Measurements from ENCODE around the gene HERC3.

The HERC3 gene

DNA sequence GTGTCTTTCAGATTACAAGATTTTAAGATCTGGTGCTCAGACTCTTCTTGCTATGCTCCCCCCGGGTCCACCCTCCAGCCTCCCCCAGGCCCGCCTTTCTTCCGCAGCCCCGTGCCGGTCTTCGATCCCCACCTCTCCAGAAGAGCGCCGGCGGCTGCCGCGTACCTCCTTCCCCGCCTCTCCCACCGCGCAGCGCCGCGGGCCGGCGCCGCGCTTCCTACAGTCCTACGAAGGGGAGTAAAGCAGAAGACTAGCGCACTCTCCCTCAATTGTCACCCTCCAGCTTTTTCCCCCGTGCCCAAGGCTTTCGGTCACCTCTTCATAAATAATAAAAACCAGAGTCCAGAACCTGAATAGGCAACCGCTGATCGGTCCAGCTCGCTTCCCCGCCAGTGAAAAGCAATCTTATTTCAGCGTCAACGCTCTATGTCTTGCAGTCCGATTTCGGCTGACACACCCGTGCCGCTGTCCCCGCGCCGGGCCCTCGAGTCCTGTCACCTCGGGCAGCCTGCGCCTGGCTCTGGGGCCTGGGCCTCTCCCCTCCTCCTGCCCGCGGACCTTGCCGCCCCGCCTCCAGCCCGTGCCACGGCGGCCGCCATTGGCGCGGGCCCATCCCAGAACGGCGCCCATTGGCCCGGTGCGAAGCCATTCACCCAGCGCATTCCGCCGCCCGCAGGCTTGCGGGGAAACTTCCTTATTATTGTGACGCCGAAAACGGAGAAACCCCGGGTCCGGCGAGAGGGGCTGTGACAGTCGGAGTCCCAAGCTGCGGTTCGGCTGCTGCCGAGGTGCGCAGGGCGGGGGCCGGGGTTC lies at the start of gene HERC3:
TSS of gene HERC3 (plus strand) at position 694 of the 813 bp plus-strand sequence. CDS start 13,344 bp downstream, outside the sequence.
- CTCF ChIA-PET, result interaction anchor here (1.3 to 3.0 kb wide), 3 partner anchors 22 to 67 kb away, joined by 3 to 9 read pairs (median 7); no protein-coding TSS in a partner anchor

DNA sequence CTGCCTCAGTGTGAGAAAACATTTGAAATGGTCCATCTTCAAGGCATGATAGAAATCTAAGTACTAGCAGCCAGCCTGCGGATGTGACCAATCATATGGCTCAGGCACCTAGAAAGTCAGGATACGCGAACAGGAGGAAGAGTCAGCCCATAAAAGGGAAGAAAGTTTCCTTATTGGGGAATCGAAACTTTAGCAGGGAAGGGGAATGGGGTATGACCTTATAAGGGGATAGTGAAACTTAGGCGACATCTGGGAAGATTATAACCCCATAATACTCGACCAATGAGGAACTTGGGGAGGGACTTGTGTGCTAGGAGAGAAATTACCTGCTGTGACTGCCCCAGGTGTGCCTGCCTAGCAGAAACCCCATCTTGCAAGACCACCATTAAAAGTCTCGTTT lies 42.5 kb upstream of the HERC3 start:
- Mint-ChIP-seq H3K4me1 (no peaks in the 10 kb centered on the region), H3K36me3 (no peaks in the 10 kb centered on the region), H3K4me3 (no peak overlapping the region), H3K9me3 (peaks cover 2% of the 10 kb centered on the region), H3K27ac (no peak overlapping the region), H3K27me3 (peaks cover 3% of the 10 kb centered on the region)
- DNase-seq, result no peak
- CTCF ChIA-PET, result no interaction called here

More for the DNA sequence above, at the start of gene HERC3:
- H3K27me3 Mint-ChIP-seq, result peaks cover 25% of the 10 kb centered on the region
- H3K4me3 Mint-ChIP-seq, result peak within 1 kb of the TSS; percentile 81
- H3K9me3 Mint-ChIP-seq, result no peaks in the 10 kb centered on the region
- peak; percentile 91 for DNase-seq
- H3K27ac Mint-ChIP-seq, result peak within 1 kb of the TSS; percentile 87
- H3K36me3 Mint-ChIP-seq, result peaks cover 20% of the 10 kb centered on the region
- peaks cover 40% of the 10 kb centered on the region for H3K4me1 Mint-ChIP-seq

DNA sequence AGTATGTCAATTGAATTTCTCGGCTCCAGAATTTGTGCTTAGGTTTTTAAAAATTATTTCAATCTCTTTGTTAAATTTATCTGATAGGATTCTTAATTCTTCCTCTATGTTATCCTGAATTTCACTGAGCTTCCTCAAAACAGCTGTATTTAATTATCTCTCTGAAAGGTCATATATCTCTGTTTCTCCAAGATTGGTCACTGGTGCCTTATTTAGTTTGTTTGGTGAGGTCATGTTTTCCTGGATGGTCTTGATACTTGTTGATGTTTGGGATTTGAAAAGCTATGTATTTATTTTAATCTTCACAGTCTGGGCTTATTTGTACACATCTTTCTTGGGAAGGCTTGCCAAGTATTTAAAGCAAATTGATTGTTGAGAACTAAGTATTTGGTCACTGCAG lies 24.7 kb upstream of the HERC3 start:
- CTCF ChIA-PET, result no interaction called here
- no peaks in the 10 kb centered on the region for H3K4me1 Mint-ChIP-seq
- H3K9me3 Mint-ChIP-seq, result no peaks in the 10 kb centered on the region
- H3K27me3 Mint-ChIP-seq, result peaks cover 4% of the 10 kb centered on the region
- H3K36me3 Mint-ChIP-seq, result no peaks in the 10 kb centered on the region
- no peak for DNase-seq
- no peak overlapping the region for H3K27ac Mint-ChIP-seq
- H3K4me3 Mint-ChIP-seq, result no peak overlapping the region

DNA sequence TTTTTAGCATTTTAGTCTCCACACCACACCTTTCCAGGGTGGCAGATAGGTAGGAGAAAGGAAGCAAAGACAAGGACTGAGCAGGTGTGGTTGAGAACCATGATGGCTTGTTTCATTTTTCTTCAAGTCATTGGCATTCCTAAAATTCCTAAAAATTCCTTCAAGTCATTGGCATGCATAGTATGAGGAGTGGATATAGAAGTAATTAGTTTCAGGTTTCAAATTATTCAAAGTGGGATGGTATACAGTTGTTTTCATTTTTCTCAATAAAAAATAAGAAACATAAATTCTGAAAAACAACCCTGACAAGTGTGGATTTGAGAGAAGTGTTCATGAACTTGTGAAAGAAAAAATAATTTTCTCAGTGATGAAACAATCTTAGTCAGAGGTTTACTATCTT lies 22.3 kb upstream of the HERC3 start:
- H3K4me1 Mint-ChIP-seq, result no peaks in the 10 kb centered on the region
- H3K27me3 Mint-ChIP-seq, result peaks cover 4% of the 10 kb centered on the region
- DNase-seq, result no peak
- CTCF ChIA-PET, result interaction anchor here (3.0 kb wide), 1 partner anchor 30 kb away, joined by 8 read pairs; no protein-coding TSS in a partner anchor
- H3K4me3 Mint-ChIP-seq, result no peak overlapping the region
- H3K9me3 Mint-ChIP-seq, result no peaks in the 10 kb centered on the region
- H3K36me3 Mint-ChIP-seq, result no peaks in the 10 kb centered on the region
- no peak overlapping the region for H3K27ac Mint-ChIP-seq

DNA sequence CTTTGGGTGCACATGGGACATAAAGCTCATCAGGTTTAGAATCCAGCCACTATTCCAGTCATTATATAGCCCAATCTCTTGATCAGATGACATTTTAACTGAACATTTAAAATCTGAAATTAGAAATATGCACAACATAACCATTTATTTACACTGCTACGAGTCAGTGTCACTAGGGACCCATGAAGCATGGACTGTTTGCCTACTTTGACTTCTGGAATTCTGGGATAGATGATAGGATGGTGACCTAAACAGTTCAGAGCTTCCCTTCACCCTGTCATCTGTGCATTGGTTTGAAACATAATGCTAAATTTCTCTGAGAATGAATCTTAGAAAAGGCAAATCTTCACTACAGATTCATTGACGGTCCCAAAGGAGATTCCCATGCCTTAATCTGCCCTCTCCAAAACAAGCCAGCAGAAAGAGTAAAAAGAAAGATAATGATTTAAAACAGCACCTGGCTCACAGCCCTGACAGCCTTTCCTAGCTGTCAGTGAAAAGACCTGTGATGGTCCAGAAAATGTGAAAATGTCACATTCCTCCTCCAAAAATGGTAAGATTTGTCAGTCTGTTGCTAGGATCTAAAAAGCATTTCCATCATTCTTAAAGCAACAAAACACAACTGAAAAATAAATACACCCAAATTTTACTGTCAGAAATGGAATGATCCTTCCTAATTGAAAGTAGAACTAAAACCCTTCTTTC lies 18.9 kb upstream of the HERC3 start:
- Mint-ChIP-seq H3K4me3 (no peak overlapping the region), H3K4me1 (no peaks in the 10 kb centered on the region), H3K27me3 (no peaks in the 10 kb centered on the region), H3K9me3 (no peaks in the 10 kb centered on the region), H3K27ac (no peak overlapping the region), H3K36me3 (no peaks in the 10 kb centered on the region)
- DNase-seq, result no peak
- CTCF ChIA-PET, result no interaction called here

DNA sequence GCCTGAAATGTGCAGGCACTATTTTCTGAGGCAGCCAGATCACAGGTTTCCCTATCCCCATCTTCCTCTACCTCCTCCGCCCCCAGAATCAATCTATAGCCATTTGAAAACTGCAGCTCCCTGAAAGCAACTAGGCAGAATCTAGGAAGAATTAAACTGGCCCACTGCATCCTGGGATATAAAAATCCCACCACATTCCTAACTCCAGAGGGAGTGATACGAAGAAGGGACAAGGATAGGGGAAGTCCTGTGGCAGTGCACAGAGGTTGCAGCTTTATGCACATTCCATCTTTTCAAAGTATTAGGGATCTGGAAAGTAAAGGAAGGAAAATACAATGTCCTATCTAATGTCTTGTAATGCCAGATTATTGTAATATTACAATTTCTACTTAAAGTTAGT lies 18.3 kb upstream of the HERC3 start:
- H3K27me3 Mint-ChIP-seq, result no peaks in the 10 kb centered on the region
- H3K36me3 Mint-ChIP-seq, result no peaks in the 10 kb centered on the region
- no peaks in the 10 kb centered on the region for H3K4me1 Mint-ChIP-seq
- no peak for DNase-seq
- CTCF ChIA-PET, result no interaction called here
- no peaks in the 10 kb centered on the region for H3K9me3 Mint-ChIP-seq
- no peak overlapping the region for H3K4me3 Mint-ChIP-seq
- H3K27ac Mint-ChIP-seq, result no peak overlapping the region

DNA sequence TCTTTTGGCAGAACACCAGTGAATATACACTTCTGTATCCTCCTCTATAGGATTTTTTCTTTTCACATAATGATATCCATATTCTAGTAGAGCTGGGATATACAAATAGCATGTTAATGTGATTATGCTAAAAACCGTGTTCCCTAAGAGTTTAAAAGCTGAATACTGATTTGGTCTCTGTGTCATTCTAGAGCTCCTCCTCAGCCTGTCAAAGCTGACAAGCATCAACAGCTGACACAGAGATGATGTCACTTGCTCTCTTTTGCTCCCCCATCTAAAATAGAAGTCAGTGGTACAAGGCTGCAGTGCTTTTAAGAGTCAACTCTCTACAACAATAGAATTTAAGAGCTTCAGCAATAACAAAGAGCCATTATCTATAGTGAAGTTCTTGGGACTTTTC lies 17.1 kb upstream of the HERC3 start:
- CTCF ChIA-PET, result no interaction called here
- H3K4me1 Mint-ChIP-seq, result no peaks in the 10 kb centered on the region
- DNase-seq, result no peak

DNA sequence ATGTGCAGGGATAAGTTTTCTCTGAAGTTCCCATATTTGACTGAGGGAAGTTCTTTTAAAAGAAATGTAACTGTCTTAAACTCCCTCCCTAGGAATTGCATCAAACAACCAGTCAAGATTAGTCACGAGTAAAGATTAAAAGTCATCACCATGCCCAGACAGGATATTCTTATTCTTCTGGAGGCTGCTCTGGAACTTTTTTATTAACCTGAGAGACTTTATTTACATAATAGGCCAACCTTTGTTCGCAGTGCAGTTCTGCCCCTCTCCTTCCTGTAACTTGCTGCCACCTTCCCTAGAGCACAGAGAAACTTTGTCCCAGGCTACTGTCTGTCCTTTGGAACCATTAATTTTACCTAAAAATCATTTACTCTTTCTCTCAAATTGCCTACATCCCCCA lies 9.8 kb upstream of the HERC3 start:
- H3K27me3 Mint-ChIP-seq, result no peaks in the 10 kb centered on the region
- no peaks in the 10 kb centered on the region for H3K36me3 Mint-ChIP-seq
- DNase-seq, result no peak
- no peak overlapping the region for H3K4me3 Mint-ChIP-seq
- H3K9me3 Mint-ChIP-seq, result no peaks in the 10 kb centered on the region
- no peaks in the 10 kb centered on the region for H3K4me1 Mint-ChIP-seq
- CTCF ChIA-PET, result no interaction called here
- no peak overlapping the region for H3K27ac Mint-ChIP-seq

More for the DNA sequence above, 17.1 kb upstream of the HERC3 start:
- Mint-ChIP-seq H3K4me3 (no peak overlapping the region), H3K36me3 (no peaks in the 10 kb centered on the region), H3K27me3 (no peaks in the 10 kb centered on the region), H3K9me3 (no peaks in the 10 kb centered on the region), H3K27ac (no peak overlapping the region)

DNA sequence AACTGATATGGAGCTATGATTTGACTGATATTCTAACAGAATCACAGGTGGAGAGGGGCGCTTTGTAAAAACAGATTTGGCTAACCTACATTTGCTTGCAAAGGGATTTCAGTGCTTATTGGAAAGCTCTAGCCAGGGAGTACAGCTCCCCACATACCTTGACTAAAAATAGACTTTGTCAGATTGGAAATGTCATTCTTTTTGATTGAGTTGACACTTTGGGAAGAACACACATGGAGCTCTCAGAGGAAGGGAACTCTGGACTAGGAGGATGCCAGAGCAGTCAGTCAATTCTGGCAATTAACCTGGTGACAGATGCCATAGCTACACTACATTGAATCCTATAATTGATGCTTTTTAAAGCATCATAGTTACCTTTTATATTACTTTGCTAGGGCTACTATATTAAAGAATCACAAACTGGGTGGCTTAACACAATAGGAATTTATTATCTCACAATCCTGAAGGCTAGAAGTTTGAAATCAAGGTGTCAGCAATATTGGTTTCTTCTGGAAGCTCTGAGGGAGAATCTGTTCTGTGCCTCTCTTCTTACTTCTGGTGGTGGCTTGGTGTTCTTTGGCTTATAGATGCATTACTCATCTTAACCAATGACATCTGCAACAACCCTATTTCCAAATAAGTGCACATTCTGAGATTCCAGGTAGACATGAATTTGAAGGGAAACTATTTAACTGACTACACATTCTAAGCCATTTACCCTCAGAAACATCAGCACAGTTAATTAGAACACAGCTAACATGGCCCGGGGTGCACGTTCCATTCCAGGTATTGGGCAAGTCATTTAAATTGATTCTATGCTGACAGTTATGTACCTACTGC lies 8.4 kb upstream of the HERC3 start:
- no peaks in the 10 kb centered on the region for H3K9me3 Mint-ChIP-seq
- H3K27me3 Mint-ChIP-seq, result no peaks in the 10 kb centered on the region
- CTCF ChIA-PET, result interaction anchor here (1.3 kb wide), 1 partner anchor 44 kb away, joined by 4 read pairs; no protein-coding TSS in a partner anchor

DNA sequence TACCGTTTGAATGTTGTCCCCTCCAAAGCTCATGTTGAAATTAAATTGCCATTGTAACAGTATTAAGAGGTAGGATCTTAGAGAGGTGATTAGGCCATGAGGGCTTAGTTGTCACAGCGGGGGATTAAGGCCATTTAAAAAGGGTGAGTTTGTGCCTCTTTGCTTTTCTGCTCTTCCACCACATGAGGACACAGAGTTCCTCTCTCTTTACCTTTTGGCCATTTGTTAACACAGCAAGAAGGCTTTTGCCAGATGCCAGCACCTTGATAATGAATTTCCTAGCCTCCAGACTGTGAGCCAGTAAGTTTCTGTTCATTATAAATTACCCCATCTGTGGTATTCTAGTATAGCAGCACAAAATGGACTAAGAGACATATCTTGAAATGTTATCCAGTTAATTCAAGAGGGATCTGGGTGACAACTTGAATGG lies 7.8 kb upstream of the HERC3 start:
- Mint-ChIP-seq H3K27me3 (no peaks in the 10 kb centered on the region), H3K4me1 (no peaks in the 10 kb centered on the region)
- CTCF ChIA-PET, result interaction anchor here (1.3 kb wide), 2 partner anchors 45 kb away, joined by 3 to 4 read pairs; no protein-coding TSS in a partner anchor

More for the DNA sequence above, 8.4 kb upstream of the HERC3 start:
- Mint-ChIP-seq H3K36me3 (no peaks in the 10 kb centered on the region), H3K4me1 (no peaks in the 10 kb centered on the region), H3K4me3 (no peak overlapping the region), H3K27ac (no peak overlapping the region)
- no peak for DNase-seq

DNA sequence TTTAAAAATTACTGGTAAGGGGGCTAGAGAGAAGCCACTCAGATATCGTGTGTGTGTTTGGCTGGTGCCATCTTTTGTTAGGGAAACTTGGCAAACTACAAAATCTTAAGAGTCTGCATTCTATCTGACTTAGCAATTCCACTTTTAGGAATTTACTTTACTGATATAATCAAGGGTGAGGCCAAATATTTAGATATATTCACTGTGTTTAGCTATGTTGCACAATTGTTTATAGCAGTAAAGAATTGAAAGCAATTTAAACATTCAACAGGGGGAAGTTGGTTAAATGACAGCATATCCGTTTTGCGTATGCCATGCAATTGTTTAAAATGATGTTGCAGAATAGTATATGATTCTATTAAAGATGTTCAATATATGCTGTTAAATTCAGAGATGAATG lies 6.4 kb upstream of the HERC3 start:
- no peak overlapping the region for H3K4me3 Mint-ChIP-seq
- DNase-seq, result no peak
- CTCF ChIA-PET, result interaction anchor here (1.3 kb wide), 1 partner anchor 46 kb away, joined by 3 read pairs; no protein-coding TSS in a partner anchor

More for the DNA sequence above, 7.8 kb upstream of the HERC3 start:
- DNase-seq, result no peak
- Mint-ChIP-seq H3K27ac (no peak overlapping the region), H3K9me3 (no peaks in the 10 kb centered on the region), H3K36me3 (no peaks in the 10 kb centered on the region), H3K4me3 (no peak overlapping the region)

DNA sequence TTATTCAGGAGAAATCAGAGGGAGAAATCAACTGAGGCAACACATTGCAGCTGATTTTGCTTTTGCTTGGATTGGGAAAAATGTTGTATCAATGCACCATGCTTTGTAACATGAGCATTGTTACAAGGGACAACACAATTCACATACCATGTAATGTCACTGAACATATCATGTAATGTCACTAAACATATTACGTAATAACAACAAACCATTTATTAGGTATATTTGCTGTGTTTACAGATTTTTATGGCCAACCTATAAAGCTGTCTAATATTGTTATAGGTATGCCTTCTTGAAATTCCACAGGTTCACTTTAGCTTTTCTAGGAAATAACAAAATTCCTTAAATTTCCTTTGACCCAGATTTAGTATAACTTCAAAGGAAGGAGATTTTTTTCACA lies 5.0 kb upstream of the HERC3 start:
- no peaks in the 10 kb centered on the region for H3K9me3 Mint-ChIP-seq
- H3K27ac Mint-ChIP-seq, result no peak overlapping the region
- peaks cover 24% of the 10 kb centered on the region for H3K27me3 Mint-ChIP-seq
- H3K4me3 Mint-ChIP-seq, result no peak overlapping the region
- peaks cover 13% of the 10 kb centered on the region for H3K4me1 Mint-ChIP-seq
- no peaks in the 10 kb centered on the region for H3K36me3 Mint-ChIP-seq
- CTCF ChIA-PET, result interaction anchor here (1.2 kb wide), 1 partner anchor 48 kb away, joined by 3 read pairs; no protein-coding TSS in a partner anchor
- no peak for DNase-seq

More for the DNA sequence above, 6.4 kb upstream of the HERC3 start:
- peaks cover 11% of the 10 kb centered on the region for H3K27me3 Mint-ChIP-seq
- H3K36me3 Mint-ChIP-seq, result no peaks in the 10 kb centered on the region
- H3K27ac Mint-ChIP-seq, result no peak overlapping the region
- no peaks in the 10 kb centered on the region for H3K4me1 Mint-ChIP-seq
- no peaks in the 10 kb centered on the region for H3K9me3 Mint-ChIP-seq

DNA sequence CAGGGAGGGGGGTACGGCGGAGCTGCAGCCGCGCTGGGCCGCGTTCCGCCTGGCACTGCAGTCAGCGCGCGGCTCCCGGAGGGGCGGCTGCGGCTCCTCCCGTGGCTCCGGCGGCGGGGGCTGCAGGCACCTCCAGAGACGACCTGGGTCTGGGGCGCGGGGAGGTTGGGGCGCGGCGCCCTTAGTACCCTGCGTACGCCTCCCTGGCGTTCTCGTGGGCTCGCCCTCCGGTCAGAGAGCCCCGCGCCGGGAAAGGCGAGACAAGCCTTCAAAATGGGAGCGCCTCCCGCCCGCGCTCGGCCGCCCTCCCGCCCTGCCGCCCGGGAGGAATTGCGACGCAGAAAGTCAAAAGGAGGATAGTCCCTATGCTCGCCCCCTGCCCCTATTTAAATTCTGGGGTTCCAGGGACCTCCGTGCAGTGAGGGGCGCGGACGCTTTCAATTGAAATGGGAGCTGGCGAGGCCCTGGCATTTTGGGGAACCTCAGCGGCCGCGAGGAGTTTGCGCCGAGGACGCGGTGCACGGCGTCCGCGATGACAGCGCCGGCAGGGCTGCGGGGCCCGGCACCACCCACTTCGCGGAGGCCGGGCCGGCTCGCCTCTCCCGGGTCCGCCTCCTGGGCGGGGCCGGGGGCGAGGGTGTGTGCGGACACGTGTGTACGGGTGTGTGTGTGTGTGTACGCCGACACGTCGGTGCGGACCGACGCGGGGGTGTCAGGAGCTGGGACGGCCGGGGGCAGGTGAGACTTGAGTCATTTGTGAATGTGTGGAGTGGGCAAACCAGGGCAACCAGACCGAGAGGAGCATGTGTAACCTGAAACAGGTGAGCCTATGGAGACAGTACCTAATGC lies 544 bp downstream of the HERC3 start:
- H3K27ac Mint-ChIP-seq, result peak overlapping the region; percentile 87
- peak overlapping the region; percentile 81 for H3K4me3 Mint-ChIP-seq
- peaks cover 25% of the 10 kb centered on the region for H3K27me3 Mint-ChIP-seq
- no peaks in the 10 kb centered on the region for H3K9me3 Mint-ChIP-seq
- CTCF ChIA-PET, result interaction anchor here (1.1 to 3.0 kb wide), 2 partner anchors 53 to 67 kb away, joined by 4 to 9 read pairs; no protein-coding TSS in a partner anchor
- peaks cover 26% of the 10 kb centered on the region for H3K36me3 Mint-ChIP-seq
- H3K4me1 Mint-ChIP-seq, result peaks cover 46% of the 10 kb centered on the region
- DNase-seq, result peak; percentile 86

Data from activated naive CD4-positive, alpha-beta T cell treated with anti-CD3 and anti-CD28 coated beads, Interleukin-2, amount 10 ng/mL, durations not matched to agents 7 days and 5 days (primary cell).